ENCODE measurements around the gene FMN1.

FMN1 gene

DNA sequence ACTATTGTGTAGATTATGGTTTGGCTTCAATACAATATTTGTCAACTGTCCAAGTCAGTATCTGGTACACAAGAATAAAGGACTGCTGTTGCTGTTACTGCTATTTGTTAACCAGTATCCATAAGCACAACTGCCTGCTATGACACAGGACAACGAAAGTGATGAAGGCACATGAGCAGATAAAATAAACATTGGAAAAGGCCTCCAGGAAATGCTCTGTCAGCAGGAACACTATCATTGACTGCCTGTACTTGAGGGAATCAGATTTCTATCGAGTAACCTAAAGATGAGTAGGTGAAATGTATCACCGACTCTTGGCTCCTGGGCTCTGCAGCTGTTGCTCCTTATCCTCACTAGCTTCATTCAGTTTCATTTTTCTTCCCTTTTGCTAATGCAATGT is 56.5 kb downstream of the FMN1 start:
- no peak overlapping the region for H3K4me3 ChIP-seq (ENCODE audit: low read depth in 1 of 2, low read length in 1 of 2)
- H3K4me1 ChIP-seq (ENCODE audit: control insufficient read depth in 1 of 2, insufficient read depth in 1 of 2, low read depth in 1 of 2, low read length in 1 of 2): no peaks in the 10 kb centered on the region
- no peaks in the 10 kb centered on the region for H3K36me3 ChIP-seq

DNA sequence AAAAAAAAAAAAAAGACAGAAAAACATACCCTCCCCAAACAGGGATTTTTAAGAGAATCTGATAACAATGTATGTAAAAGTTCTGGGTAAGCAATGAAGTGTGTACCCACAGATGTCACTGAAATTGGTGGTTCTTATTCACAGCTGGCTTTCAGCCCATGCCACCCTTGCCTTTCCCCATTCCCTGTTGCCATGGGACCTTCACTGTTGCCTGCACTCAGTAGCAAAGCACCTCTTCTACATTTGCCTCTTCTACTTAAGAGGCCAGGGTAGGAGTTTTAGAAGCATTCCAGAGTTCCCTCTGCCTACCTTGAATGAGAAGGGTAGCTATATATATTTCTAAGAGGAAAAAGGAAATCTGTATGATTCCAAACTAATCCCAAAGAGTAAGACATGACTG is 57.4 kb downstream of the FMN1 start:
- Histone ChIP-seq H3K4me3 (ENCODE audit: low read depth in 1 of 2, low read length in 1 of 2) (no peak overlapping the region), H3K27ac (no peak overlapping the region), H3K4me1 (ENCODE audit: control insufficient read depth in 1 of 2, insufficient read depth in 1 of 2, low read depth in 1 of 2, low read length in 1 of 2) (no peaks in the 10 kb centered on the region), H3K36me3 (no peaks in the 10 kb centered on the region), H3K9me3 (no peaks in the 10 kb centered on the region), H3K27me3 (peaks cover 8% of the 10 kb centered on the region)
- TF ChIP-seq, protein P1, sequence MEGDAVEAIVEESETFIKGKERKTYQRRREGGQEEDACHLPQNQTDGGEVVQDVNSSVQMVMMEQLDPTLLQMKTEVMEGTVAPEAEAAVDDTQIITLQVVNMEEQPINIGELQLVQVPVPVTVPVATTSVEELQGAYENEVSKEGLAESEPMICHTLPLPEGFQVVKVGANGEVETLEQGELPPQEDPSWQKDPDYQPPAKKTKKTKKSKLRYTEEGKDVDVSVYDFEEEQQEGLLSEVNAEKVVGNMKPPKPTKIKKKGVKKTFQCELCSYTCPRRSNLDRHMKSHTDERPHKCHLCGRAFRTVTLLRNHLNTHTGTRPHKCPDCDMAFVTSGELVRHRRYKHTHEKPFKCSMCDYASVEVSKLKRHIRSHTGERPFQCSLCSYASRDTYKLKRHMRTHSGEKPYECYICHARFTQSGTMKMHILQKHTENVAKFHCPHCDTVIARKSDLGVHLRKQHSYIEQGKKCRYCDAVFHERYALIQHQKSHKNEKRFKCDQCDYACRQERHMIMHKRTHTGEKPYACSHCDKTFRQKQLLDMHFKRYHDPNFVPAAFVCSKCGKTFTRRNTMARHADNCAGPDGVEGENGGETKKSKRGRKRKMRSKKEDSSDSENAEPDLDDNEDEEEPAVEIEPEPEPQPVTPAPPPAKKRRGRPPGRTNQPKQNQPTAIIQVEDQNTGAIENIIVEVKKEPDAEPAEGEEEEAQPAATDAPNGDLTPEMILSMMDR (IDR thresholded peaks at IDR 0.05): no peak

More for the DNA sequence above, 56.5 kb downstream of the FMN1 start:
- Histone ChIP-seq H3K9me3 (no peaks in the 10 kb centered on the region), H3K27me3 (peaks cover 17% of the 10 kb centered on the region), H3K27ac (no peak overlapping the region)
- TF ChIP-seq, protein P1 (IDR thresholded peaks at IDR 0.05): no peak

DNA sequence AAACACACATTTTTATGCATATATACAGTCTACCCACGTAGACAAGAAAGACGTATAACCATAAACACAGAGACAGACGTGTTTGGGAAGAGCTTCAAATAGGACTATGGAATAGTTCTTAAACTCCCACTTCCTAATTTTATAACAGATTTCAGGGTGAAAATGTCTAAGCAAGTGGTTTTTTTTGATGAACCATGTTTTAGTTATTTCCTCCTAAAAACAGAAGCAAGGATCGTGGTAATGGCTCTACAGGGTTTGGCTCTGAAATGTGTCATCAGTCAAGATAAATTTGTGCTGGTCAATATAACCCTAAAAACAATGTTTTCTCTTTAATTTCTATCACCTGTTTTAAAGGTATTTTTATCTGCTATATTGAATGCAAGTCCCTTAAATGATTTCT is 58.2 kb downstream of the FMN1 start:
- Histone ChIP-seq H3K27me3 (peaks cover 2% of the 10 kb centered on the region), H3K4me3 (ENCODE audit: low read depth in 1 of 2, low read length in 1 of 2) (no peak overlapping the region), H3K9me3 (no peaks in the 10 kb centered on the region), H3K27ac (no peak overlapping the region), H3K36me3 (no peaks in the 10 kb centered on the region), H3K4me1 (ENCODE audit: control insufficient read depth in 1 of 2, insufficient read depth in 1 of 2, low read depth in 1 of 2, low read length in 1 of 2) (no peaks in the 10 kb centered on the region)
- TF ChIP-seq, protein P1 (IDR thresholded peaks at IDR 0.05): no peak

GRCh38 chr15:33135355-33135781 is 59.1 kb downstream of the FMN1 start:
- no peaks in the 10 kb centered on the region for H3K9me3 ChIP-seq
- H3K4me3 ChIP-seq (ENCODE audit: low read depth in 1 of 2, low read length in 1 of 2): no peak overlapping the region
- no peaks in the 10 kb centered on the region for H3K27me3 ChIP-seq
- no peak overlapping the region for H3K27ac ChIP-seq
- no peaks in the 10 kb centered on the region for H3K4me1 ChIP-seq (ENCODE audit: control insufficient read depth in 1 of 2, insufficient read depth in 1 of 2, low read depth in 1 of 2, low read length in 1 of 2)
- TF ChIP-seq, protein P1 (IDR thresholded peaks at IDR 0.05): no peak
- H3K36me3 ChIP-seq: no peaks in the 10 kb centered on the region

DNA sequence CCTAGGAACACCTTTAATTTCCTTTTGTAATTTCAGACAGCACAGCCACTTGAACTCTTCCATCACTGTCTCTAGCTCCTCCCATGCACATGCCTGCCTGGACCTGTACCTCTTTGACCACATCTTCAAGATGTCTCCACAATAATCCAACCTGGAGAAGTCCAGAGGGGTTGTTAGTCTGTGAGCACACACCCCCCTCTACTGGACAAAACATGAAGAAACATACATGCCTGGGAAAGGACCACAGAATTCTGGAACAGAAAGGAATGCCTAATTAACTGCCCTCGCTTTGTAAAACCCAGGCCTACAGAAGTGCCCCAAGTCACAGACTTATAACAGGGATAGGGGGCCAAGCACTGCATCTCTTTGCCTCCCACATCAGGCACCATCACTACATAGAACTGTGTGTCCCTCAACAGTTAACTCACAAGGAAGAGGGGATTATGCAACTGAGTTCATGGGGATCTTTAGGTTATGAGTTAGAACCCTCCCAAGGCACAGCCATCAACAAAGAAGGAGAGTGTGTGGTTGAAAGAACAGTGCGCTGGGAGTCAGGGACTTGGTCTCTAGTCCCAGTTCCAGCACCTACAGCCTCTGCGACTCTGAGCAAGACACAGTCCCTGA is 61.7 kb downstream of the FMN1 start:
- no peaks in the 10 kb centered on the region for H3K4me1 ChIP-seq (ENCODE audit: control insufficient read depth in 1 of 2, insufficient read depth in 1 of 2, low read depth in 1 of 2, low read length in 1 of 2)
- no peaks in the 10 kb centered on the region for H3K27me3 ChIP-seq
- H3K4me3 ChIP-seq (ENCODE audit: low read depth in 1 of 2, low read length in 1 of 2): no peak overlapping the region
- no peak overlapping the region for H3K27ac ChIP-seq
- H3K9me3 ChIP-seq: no peaks in the 10 kb centered on the region
- no peaks in the 10 kb centered on the region for H3K36me3 ChIP-seq
- TF ChIP-seq, protein P1 (IDR thresholded peaks at IDR 0.05): no peak
